ENCODE data around the gene FBXW9.
A peak's percentile ranks its signal among the peaks of the same experiment; 100 is the strongest.

Gene FBXW9

GRCh38 chr19:12675940-12676339 is 20.5 kb downstream of the FBXW9 start:
- H3K4me1 ChIP-seq (ENCODE audit: insufficient read depth, poor library complexity, severe bottlenecking): no peaks in the 10 kb centered on the region
- H3K36me3 ChIP-seq (ENCODE audit: low read depth): peaks cover 68% of the 10 kb centered on the region
- H3K27ac ChIP-seq (ENCODE audit: poor library complexity, severe bottlenecking): no peak overlapping the region
- H3K27me3 ChIP-seq (ENCODE audit: insufficient read depth, poor library complexity, severe bottlenecking): no peaks in the 10 kb centered on the region
- no peaks in the 10 kb centered on the region for H3K9me3 ChIP-seq (ENCODE audit: severe bottlenecking)
- no peak for TF ChIP-seq CTCF (IDR thresholded peaks at IDR 0.05; ENCODE audit: poor library complexity, severe bottlenecking)
- no peak for DNase-seq (ENCODE audit: low spot score)
- H3K4me3 ChIP-seq (ENCODE audit: severe bottlenecking): no peak overlapping the region
- no peak for ATAC-seq (ENCODE audit: low read depth)

DNA sequence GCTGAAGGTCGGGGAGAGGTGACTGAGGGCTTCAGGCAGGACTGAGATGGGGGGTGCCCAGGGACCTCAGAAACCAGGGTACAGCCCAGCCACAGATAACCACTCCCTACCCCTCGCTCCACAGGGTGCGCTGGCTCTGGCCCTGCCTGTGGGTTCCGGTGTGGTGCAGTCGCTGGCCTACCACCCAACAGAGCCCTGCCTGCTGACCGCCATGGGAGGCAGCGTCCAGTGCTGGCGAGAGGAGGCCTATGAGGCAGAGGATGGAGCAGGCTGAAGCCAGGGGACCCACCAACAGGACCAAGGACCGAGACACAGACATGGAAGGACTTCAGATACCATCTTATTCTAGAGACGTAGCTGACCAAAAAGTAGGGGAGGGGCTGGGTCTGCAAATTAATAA is 21.0 kb downstream of the FBXW9 start:
- DNase-seq (ENCODE audit: low spot score) (no peak), ATAC-seq (ENCODE audit: low read depth) (no peak)
- H3K9me3 ChIP-seq (ENCODE audit: severe bottlenecking): no peaks in the 10 kb centered on the region
- H3K27me3 ChIP-seq (ENCODE audit: insufficient read depth, poor library complexity, severe bottlenecking): no peaks in the 10 kb centered on the region
- H3K4me3 ChIP-seq (ENCODE audit: severe bottlenecking): no peak overlapping the region
- no peaks in the 10 kb centered on the region for H3K4me1 ChIP-seq (ENCODE audit: insufficient read depth, poor library complexity, severe bottlenecking)
- no peak for TF ChIP-seq CTCF (IDR thresholded peaks at IDR 0.05; ENCODE audit: poor library complexity, severe bottlenecking)
- no peak overlapping the region for H3K27ac ChIP-seq (ENCODE audit: poor library complexity, severe bottlenecking)
- peaks cover 71% of the 10 kb centered on the region for H3K36me3 ChIP-seq (ENCODE audit: low read depth)

- no peak overlapping the region for H3K4me3 ChIP-seq (ENCODE audit: severe bottlenecking)
- H3K9me3 ChIP-seq (ENCODE audit: severe bottlenecking): no peaks in the 10 kb centered on the region
- H3K27me3 ChIP-seq (ENCODE audit: insufficient read depth, poor library complexity, severe bottlenecking): no peaks in the 10 kb centered on the region
- DNase-seq (ENCODE audit: low spot score) (no peak), ATAC-seq (ENCODE audit: low read depth) (no peak)
- no peak overlapping the region for H3K27ac ChIP-seq (ENCODE audit: poor library complexity, severe bottlenecking)
- H3K36me3 ChIP-seq (ENCODE audit: low read depth): peaks cover 58% of the 10 kb centered on the region
- no peaks in the 10 kb centered on the region for H3K4me1 ChIP-seq (ENCODE audit: insufficient read depth, poor library complexity, severe bottlenecking)
- no peak for TF ChIP-seq CTCF (IDR thresholded peaks at IDR 0.05; ENCODE audit: poor library complexity, severe bottlenecking)
Measured at GRCh38 chr19:12672744-12673143, 23.7 kb downstream of the FBXW9 start.

DNA sequence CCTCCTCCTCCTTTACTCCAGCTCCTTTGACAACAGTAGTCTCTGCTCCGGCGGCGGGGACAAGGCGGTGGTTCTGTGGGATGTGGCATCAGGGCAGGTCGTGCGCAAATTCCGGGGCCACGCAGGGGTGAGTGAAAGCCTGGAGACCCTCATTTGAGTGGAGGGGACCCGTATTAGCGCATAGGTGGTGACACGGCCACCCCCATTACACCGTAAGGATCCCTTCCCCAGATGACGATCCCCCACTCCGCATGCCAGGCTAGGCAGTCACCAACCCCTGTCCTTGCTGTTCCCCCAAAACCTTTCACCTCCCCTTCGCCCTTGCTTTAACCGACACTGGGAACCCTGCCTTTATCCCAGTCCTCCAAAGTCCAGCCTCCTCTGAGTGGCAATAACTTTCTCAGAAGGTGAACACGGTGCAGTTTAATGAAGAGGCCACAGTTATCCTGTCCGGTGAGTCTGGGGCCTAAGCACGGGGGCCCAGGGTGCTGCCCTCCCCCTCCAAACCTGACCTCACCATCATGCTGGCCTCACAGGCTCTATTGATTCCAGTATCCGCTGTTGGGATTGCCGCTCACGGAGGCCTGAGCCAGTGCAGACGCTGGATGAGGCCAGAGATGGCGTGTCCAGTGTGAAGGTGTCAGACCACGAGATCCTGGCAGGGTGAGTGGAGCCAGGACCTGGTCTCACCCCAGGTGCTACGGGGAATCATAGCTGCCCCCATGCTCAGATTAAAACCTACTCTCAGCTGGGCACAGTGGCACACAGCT is 26.1 kb downstream of the FBXW9 start:
- H3K27ac ChIP-seq (ENCODE audit: poor library complexity, severe bottlenecking): peak overlapping the region; percentile 76
- no peak for ATAC-seq (ENCODE audit: low read depth)

More for the DNA sequence above, 26.1 kb downstream of the FBXW9 start:
- no peaks in the 10 kb centered on the region for H3K4me1 ChIP-seq (ENCODE audit: insufficient read depth, poor library complexity, severe bottlenecking)
- peak overlapping the region; percentile 82 for H3K4me3 ChIP-seq (ENCODE audit: severe bottlenecking)
- no peak for DNase-seq (ENCODE audit: low spot score)
- H3K27me3 ChIP-seq (ENCODE audit: insufficient read depth, poor library complexity, severe bottlenecking): no peaks in the 10 kb centered on the region
- peaks cover 36% of the 10 kb centered on the region for H3K36me3 ChIP-seq (ENCODE audit: low read depth)
- no peaks in the 10 kb centered on the region for H3K9me3 ChIP-seq (ENCODE audit: severe bottlenecking)
- TF ChIP-seq CTCF (IDR thresholded peaks at IDR 0.05; ENCODE audit: poor library complexity, severe bottlenecking): no peak
